ENCODE data around the gene HAPLN3. TPM values are rescaled to one million over a fixed set of nuclear protein-coding genes. Genes with fewer than 3 reads are reported as not detected.

The HAPLN3 gene
- polyA plus RNA-seq, 1 donor (not counting 4 experiments of a cell fraction or from before 2014, with no cell fraction given): 1.4 TPM

GRCh38 chr15:88834211-88834812 is 61.0 kb downstream of the HAPLN3 start:
- no peak overlapping the region for H3K4me3 ChIP-seq (ENCODE audit: control insufficient read depth in 2 of 3, extremely low read depth in 1 of 3, insufficient read depth in 2 of 3, low read depth in 1 of 3, low read length in 3 of 3)
- no peak overlapping the region for H3K4me2 ChIP-seq (ENCODE audit: control insufficient read depth, extremely low read depth, insufficient read depth, low read depth, low read length)
- no peak overlapping the region for H3K9ac ChIP-seq (ENCODE audit: control insufficient read depth, extremely low read depth, insufficient read depth, low read length)
- no peak overlapping the region for H3K27ac ChIP-seq (ENCODE audit: control insufficient read depth, insufficient read depth, low read length)
- no peaks in the 10 kb centered on the region for H3K4me1 ChIP-seq (ENCODE audit: control insufficient read depth, extremely low read depth, insufficient read depth, low read length)
- H3K27me3 ChIP-seq (ENCODE audit: control insufficient read depth, extremely low read depth, insufficient read depth, low read length): no peaks in the 10 kb centered on the region
- H3K79me2 ChIP-seq (ENCODE audit: control insufficient read depth, insufficient read depth, low read length): no peaks in the 10 kb centered on the region
- FAIRE-seq (no peak), DNase-seq (ENCODE audit: low read depth, low spot score) (no peak)
- no peaks in the 10 kb centered on the region for H3K9me1 ChIP-seq (ENCODE audit: control insufficient read depth, extremely low read depth, insufficient read depth, low read length)
- H3K36me3 ChIP-seq (ENCODE audit: control insufficient read depth in 2 of 2, extremely low read depth in 1 of 2, insufficient read depth in 2 of 2, low read length in 2 of 2): no peaks in the 10 kb centered on the region
- H4K20me1 ChIP-seq (ENCODE audit: control insufficient read depth, extremely low read depth, insufficient read depth, low read length): no peaks in the 10 kb centered on the region
- H3K9me3 ChIP-seq (ENCODE audit: control insufficient read depth, low read depth, low read length): no peaks in the 10 kb centered on the region
- TF ChIP-seq EZH2 (IDR thresholded peaks at IDR 0.05; ENCODE audit: low read length): no peak
- TF ChIP-seq, protein P1, sequence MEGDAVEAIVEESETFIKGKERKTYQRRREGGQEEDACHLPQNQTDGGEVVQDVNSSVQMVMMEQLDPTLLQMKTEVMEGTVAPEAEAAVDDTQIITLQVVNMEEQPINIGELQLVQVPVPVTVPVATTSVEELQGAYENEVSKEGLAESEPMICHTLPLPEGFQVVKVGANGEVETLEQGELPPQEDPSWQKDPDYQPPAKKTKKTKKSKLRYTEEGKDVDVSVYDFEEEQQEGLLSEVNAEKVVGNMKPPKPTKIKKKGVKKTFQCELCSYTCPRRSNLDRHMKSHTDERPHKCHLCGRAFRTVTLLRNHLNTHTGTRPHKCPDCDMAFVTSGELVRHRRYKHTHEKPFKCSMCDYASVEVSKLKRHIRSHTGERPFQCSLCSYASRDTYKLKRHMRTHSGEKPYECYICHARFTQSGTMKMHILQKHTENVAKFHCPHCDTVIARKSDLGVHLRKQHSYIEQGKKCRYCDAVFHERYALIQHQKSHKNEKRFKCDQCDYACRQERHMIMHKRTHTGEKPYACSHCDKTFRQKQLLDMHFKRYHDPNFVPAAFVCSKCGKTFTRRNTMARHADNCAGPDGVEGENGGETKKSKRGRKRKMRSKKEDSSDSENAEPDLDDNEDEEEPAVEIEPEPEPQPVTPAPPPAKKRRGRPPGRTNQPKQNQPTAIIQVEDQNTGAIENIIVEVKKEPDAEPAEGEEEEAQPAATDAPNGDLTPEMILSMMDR (optimal IDR thresholded peaks at IDR 0.05 in 1 of 3, IDR thresholded peaks at IDR 0.05 in 1 of 3, conservative IDR thresholded peaks at IDR 0.05 in 1 of 3; ENCODE audit: extremely low read depth in 1 of 3, insufficient read depth in 2 of 3, low read length in 3 of 3): peak; percentile 37 to 72 (median 67)
- no peak overlapping the region for H2AFZ ChIP-seq (ENCODE audit: control insufficient read depth, low read length)
- dilution Hi-C loops (cut with MboI; ENCODE audit: extremely low pct_ligation_motif_present, low sequenced_read_pairs): no loop called here

- Histone ChIP-seq H3K9me3 (ENCODE audit: control insufficient read depth, low read depth, low read length) (no peaks in the 10 kb centered on the region), H3K4me1 (ENCODE audit: control insufficient read depth, extremely low read depth, insufficient read depth, low read length) (no peaks in the 10 kb centered on the region), H3K27ac (ENCODE audit: control insufficient read depth, insufficient read depth, low read length) (no peak overlapping the region), H3K4me3 (ENCODE audit: control insufficient read depth in 2 of 3, extremely low read depth in 1 of 3, insufficient read depth in 2 of 3, low read depth in 1 of 3, low read length in 3 of 3) (no peak overlapping the region), H3K4me2 (ENCODE audit: control insufficient read depth, extremely low read depth, insufficient read depth, low read depth, low read length) (no peak overlapping the region), H3K9me1 (ENCODE audit: control insufficient read depth, extremely low read depth, insufficient read depth, low read length) (no peaks in the 10 kb centered on the region), H3K27me3 (ENCODE audit: control insufficient read depth, extremely low read depth, insufficient read depth, low read length) (no peaks in the 10 kb centered on the region), H2AFZ (ENCODE audit: control insufficient read depth, low read length) (no peak overlapping the region), H3K36me3 (ENCODE audit: control insufficient read depth in 2 of 2, extremely low read depth in 1 of 2, insufficient read depth in 2 of 2, low read length in 2 of 2) (no peaks in the 10 kb centered on the region), H3K9ac (ENCODE audit: control insufficient read depth, extremely low read depth, insufficient read depth, low read length) (no peak overlapping the region), H4K20me1 (ENCODE audit: control insufficient read depth, extremely low read depth, insufficient read depth, low read length) (no peaks in the 10 kb centered on the region), H3K79me2 (ENCODE audit: control insufficient read depth, insufficient read depth, low read length) (no peaks in the 10 kb centered on the region)
- TF ChIP-seq, protein P1 (optimal IDR thresholded peaks at IDR 0.05 in 1 of 3, IDR thresholded peaks at IDR 0.05 in 1 of 3, conservative IDR thresholded peaks at IDR 0.05 in 1 of 3; ENCODE audit: extremely low read depth in 1 of 3, insufficient read depth in 2 of 3, low read length in 3 of 3): no peak
- TF ChIP-seq EZH2 (IDR thresholded peaks at IDR 0.05; ENCODE audit: low read length): no peak
- dilution Hi-C loops (cut with MboI; ENCODE audit: extremely low pct_ligation_motif_present, low sequenced_read_pairs): no loop called here
- no peak for DNase-seq (ENCODE audit: low read depth, low spot score)
- FAIRE-seq: no peak
These were observed 61.6 kb downstream of the HAPLN3 start for GRCh38 chr15:88833731-88834100.
